Measurements from ENCODE around the gene KCNQ1. TPM values are rescaled to one million over a fixed set of nuclear protein-coding genes. Genes with fewer than 3 reads are reported as not detected.

Gene KCNQ1
- total and polyA plus RNA-seq, 9 of the 15 experiments (the other 6 are each of a cell fraction or from before 2014, with no cell fraction given), result 0.44 TPM; not detected in 8

GRCh38 chr11:2777871-2778629 is 333.2 kb downstream of the KCNQ1 start (continued):
- no peak for TF ChIP-seq RREB1 (CRISPR knock-in tag; IDR thresholded peaks at IDR 0.05)
- TF ChIP-seq HOMEZ (CRISPR knock-in tag; IDR thresholded peaks at IDR 0.05), result no peak
- TF ChIP-seq KDM1A (IDR thresholded peaks at IDR 0.05), result peak in 1 of 2 experiments; percentile 51; a peak in 1 of 4 replicates
- no peak for TF ChIP-seq GTF3C2 (IDR thresholded peaks at IDR 0.05; ENCODE audit: borderline replicate concordance, extremely low read depth, insufficient read length)
- no peak for TF ChIP-seq SRF (CRISPR knock-in tag; IDR thresholded peaks at IDR 0.05)
- no peak for TF ChIP-seq RUNX1 (IDR thresholded peaks at IDR 0.05; ENCODE audit: low read depth)
- TF ChIP-seq BRD4 (IDR thresholded peaks at IDR 0.05), result no peak
- TF ChIP-seq CBFA2T2 (conservative IDR thresholded peaks at IDR 0.05), result no peak
- no peak for TF ChIP-seq MAFG (tag; conservative IDR thresholded peaks at IDR 0.05)
- TF ChIP-seq ILK (tag; IDR thresholded peaks at IDR 0.05; ENCODE audit: borderline replicate concordance, low read depth), result no peak
- TF ChIP-seq, protein P1, sequence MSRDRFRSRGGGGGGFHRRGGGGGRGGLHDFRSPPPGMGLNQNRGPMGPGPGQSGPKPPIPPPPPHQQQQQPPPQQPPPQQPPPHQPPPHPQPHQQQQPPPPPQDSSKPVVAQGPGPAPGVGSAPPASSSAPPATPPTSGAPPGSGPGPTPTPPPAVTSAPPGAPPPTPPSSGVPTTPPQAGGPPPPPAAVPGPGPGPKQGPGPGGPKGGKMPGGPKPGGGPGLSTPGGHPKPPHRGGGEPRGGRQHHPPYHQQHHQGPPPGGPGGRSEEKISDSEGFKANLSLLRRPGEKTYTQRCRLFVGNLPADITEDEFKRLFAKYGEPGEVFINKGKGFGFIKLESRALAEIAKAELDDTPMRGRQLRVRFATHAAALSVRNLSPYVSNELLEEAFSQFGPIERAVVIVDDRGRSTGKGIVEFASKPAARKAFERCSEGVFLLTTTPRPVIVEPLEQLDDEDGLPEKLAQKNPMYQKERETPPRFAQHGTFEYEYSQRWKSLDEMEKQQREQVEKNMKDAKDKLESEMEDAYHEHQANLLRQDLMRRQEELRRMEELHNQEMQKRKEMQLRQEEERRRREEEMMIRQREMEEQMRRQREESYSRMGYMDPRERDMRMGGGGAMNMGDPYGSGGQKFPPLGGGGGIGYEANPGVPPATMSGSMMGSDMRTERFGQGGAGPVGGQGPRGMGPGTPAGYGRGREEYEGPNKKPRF (IDR thresholded peaks at IDR 0.05; ENCODE audit: low read depth, low read length), result no peak
- no peak for TF ChIP-seq PURB (CRISPR knock-in tag; IDR thresholded peaks at IDR 0.05; ENCODE audit: low read depth)
- peak; percentile 57 for TF ChIP-seq ZFX (CRISPR knock-in tag; IDR thresholded peaks at IDR 0.05)
- no peak for TF ChIP-seq TBL1XR1 (IDR thresholded peaks at IDR 0.05; ENCODE audit: low read length in 2 of 2)
